Loucy (cell line): Measurements from ENCODE around the gene MGAM2.

Experiments
- H2AFZ ChIP-seq: fragments of 200-600 bp; sonication (generic); 2 replicates; pipeline ENCODE4 v1.6.0; 2016; ENCODE audit warnings: antibody characterized with exemption, mild to moderate bottlenecking, low read length, moderate library complexity
- H3F3A ChIP-seq: fragments of 200-600 bp; 2 replicates; pipeline ENCODE4 v1.6.0; 2016; ENCODE audit warnings: antibody characterized with exemption, low read depth, mild to moderate bottlenecking
- H3K27me3 ChIP-seq: fragments of 200-600 bp; sonication (generic); 2 replicates; pipeline ENCODE4 v1.6.1; 2014; ENCODE audit warnings: low read length, mild to moderate bottlenecking; ENCODE audit not compliant: insufficient read depth, poor library complexity, severe bottlenecking
- H3K36me3 ChIP-seq: fragments of 200-600 bp; sonication (generic); 2 replicates; pipeline ENCODE4 v1.6.1; 2016; ENCODE audit warnings: low read length; ENCODE audit not compliant: insufficient read depth
- H3K4me1 ChIP-seq: fragments of 200-600 bp; sonication (generic); 2 replicates; pipeline ENCODE4 v1.5.1; 2014; ENCODE audit warnings: low read length, mild to moderate bottlenecking; ENCODE audit not compliant: insufficient read depth, poor library complexity, severe bottlenecking
- H3K4me2 ChIP-seq: fragments of 200-600 bp; sonication (generic); 2 replicates; pipeline ENCODE4 v1.6.0; 2014; ENCODE audit warnings: antibody characterized with exemption, low read length, low read depth, mild to moderate bottlenecking; ENCODE audit not compliant: poor library complexity, severe bottlenecking
- H3K4me3 ChIP-seq: fragments of 200-600 bp; sonication (generic); 2 replicates; pipeline ENCODE4 v1.5.1; 2014; ENCODE audit warnings: low read length, mild to moderate bottlenecking, mixed read lengths; ENCODE audit not compliant: poor library complexity, severe bottlenecking
- H3K79me2 ChIP-seq: fragments of 200-600 bp; sonication (generic); 2 replicates; pipeline ENCODE4 v1.6.1; 2014; ENCODE audit warnings: low read length; ENCODE audit not compliant: insufficient read depth
- H3K9ac ChIP-seq: fragments of 200-600 bp; sonication (generic); 2 replicates; pipeline ENCODE4 v1.6.0; 2014; ENCODE audit warnings: mild to moderate bottlenecking, low read depth, low read length, moderate library complexity; ENCODE audit not compliant: poor library complexity, severe bottlenecking
- H3K9me2 ChIP-seq: fragments of 200-600 bp; sonication (generic); replicated peaks from 2 replicates; pipeline ENCODE4 v1.6.1; 2016; ENCODE audit warnings: low read depth, low read length, mixed read lengths
- H3K9me3 ChIP-seq: fragments of 200-600 bp; sonication (generic); 2 replicates; pipeline ENCODE4 v1.6.1; 2014; ENCODE audit warnings: mild to moderate bottlenecking, antibody characterized with exemption, low read length, low read depth; ENCODE audit not compliant: insufficient read depth
- H4K20me1 ChIP-seq: fragments of 200-600 bp; sonication (generic); 2 replicates; pipeline ENCODE4 v1.6.0; 2014; ENCODE audit warnings: antibody characterized with exemption, low read length, mild to moderate bottlenecking; ENCODE audit not compliant: insufficient read depth, poor library complexity, severe bottlenecking
- EZH2phosphoT487 ChIP-seq: fragments of 200-600 bp; IDR thresholded peaks from 2 replicates; pipeline ENCODE4 v1.6.1; 2018; ENCODE audit warnings: antibody characterized with exemption, mild to moderate bottlenecking, moderate library complexity, borderline replicate concordance
- TF ChIP-seq, protein P1 (sequence below): fragments of 200-600 bp; sonication (generic); conservative IDR thresholded peaks from 2 replicates; pipeline ENCODE4 v1.5.1; 2014; ENCODE audit warnings: mild to moderate bottlenecking, antibody characterized with exemption, low read length

MGAM2 gene

DNA sequence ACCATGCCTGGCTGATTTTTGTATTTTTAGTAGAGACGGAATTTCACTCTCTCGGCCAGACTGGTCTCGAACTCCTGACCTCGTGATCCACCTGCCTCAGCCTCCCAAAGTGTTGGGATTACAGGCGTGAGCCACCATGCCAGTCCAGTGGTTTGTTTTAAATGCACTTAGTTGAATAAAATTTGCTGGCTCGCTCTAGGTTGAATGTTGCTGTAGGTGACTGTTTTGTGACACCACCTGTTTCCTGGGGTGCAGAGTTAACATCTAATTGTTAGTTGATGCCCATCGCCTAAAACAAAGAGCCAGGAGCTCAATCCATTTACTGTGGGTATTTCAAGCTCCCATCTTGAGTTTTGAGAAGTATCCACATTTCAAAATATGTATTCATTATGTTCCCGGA lies 31.2 kb downstream of the MGAM2 start:
- Histone ChIP-seq H3K36me3 (no peaks in the 10 kb centered on the region), H3K27me3 (no peaks in the 10 kb centered on the region), H3K4me3 (no peak overlapping the region), H3K79me2 (no peaks in the 10 kb centered on the region), H2AFZ (no peak overlapping the region), H3K9me3 (no peaks in the 10 kb centered on the region), H3K4me1 (no peaks in the 10 kb centered on the region), H4K20me1 (no peaks in the 10 kb centered on the region), H3K9ac (no peak overlapping the region), H3K4me2 (no peak overlapping the region), H3F3A (no peaks in the 10 kb centered on the region), H3K9me2 (no peaks in the 10 kb centered on the region)
- TF ChIP-seq, protein P1, sequence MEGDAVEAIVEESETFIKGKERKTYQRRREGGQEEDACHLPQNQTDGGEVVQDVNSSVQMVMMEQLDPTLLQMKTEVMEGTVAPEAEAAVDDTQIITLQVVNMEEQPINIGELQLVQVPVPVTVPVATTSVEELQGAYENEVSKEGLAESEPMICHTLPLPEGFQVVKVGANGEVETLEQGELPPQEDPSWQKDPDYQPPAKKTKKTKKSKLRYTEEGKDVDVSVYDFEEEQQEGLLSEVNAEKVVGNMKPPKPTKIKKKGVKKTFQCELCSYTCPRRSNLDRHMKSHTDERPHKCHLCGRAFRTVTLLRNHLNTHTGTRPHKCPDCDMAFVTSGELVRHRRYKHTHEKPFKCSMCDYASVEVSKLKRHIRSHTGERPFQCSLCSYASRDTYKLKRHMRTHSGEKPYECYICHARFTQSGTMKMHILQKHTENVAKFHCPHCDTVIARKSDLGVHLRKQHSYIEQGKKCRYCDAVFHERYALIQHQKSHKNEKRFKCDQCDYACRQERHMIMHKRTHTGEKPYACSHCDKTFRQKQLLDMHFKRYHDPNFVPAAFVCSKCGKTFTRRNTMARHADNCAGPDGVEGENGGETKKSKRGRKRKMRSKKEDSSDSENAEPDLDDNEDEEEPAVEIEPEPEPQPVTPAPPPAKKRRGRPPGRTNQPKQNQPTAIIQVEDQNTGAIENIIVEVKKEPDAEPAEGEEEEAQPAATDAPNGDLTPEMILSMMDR = no peak
- TF ChIP-seq EZH2phosphoT487 = no peak

DNA sequence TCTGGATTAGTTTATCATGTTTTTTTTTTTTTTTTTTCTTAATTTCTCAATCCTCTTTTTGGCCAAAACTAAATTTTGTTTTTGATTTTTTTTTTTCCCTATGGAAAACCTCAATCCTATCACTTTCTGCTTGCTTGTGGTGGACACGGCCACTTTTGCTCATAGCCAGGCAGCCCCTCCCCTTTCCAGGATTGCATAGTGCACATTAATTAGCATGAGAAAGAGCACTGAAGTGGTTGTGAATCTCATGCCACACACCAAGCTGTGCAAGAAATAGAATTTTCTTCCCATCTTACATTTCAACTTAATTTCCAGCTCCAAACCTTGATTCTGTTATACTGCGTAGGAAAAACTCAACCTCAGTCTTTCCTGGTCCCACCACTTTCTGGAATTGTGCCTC lies 34.6 kb downstream of the MGAM2 start:
- Histone ChIP-seq H4K20me1 (no peaks in the 10 kb centered on the region), H3K4me1 (no peaks in the 10 kb centered on the region), H3K4me3 (no peak overlapping the region), H3K9me3 (no peaks in the 10 kb centered on the region), H3K4me2 (no peak overlapping the region), H3K79me2 (no peaks in the 10 kb centered on the region), H3K9ac (no peak overlapping the region), H3K9me2 (no peaks in the 10 kb centered on the region), H3K36me3 (no peaks in the 10 kb centered on the region), H2AFZ (no peak overlapping the region), H3K27me3 (no peaks in the 10 kb centered on the region), H3F3A (no peaks in the 10 kb centered on the region)
- TF ChIP-seq, protein P1 = no peak
- TF ChIP-seq EZH2phosphoT487 = no peak

DNA sequence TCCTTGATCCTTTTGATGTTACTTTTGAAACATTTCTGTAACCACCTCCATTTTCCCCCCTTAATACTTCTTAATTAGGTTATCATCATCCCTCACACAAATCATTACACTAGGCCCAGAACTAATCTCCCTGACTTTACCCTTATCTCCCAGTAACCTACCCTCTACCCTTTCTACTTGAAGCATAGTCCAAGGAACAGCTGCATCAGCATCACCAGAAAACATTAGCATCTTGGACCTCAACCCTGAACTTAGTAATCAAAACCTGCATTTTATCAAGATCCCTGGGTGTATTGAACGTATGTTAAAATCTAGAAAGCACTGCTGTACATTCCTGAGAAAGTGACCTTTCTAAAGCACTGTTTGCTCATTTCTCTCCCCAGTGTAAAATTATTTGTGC lies 38.8 kb downstream of the MGAM2 start:
- Histone ChIP-seq H4K20me1 (no peaks in the 10 kb centered on the region), H3K36me3 (no peaks in the 10 kb centered on the region), H3K4me3 (no peak overlapping the region), H3K27me3 (no peaks in the 10 kb centered on the region), H3K79me2 (no peaks in the 10 kb centered on the region), H3F3A (no peaks in the 10 kb centered on the region), H3K9me3 (no peaks in the 10 kb centered on the region), H3K4me1 (no peaks in the 10 kb centered on the region), H2AFZ (no peak overlapping the region), H3K9ac (no peak overlapping the region), H3K4me2 (no peak overlapping the region), H3K9me2 (no peaks in the 10 kb centered on the region)
- TF ChIP-seq, protein P1 = no peak
- no peak for TF ChIP-seq EZH2phosphoT487
